Mucosa of gallbladder (tissue), 1 donor: Measurements from ENCODE around the gene BCOR. TPM values are rescaled to one million over a fixed set of nuclear protein-coding genes. Genes with fewer than 3 reads are reported as not detected.

Source experiments
- DNase-seq: peaks from one replicate; pipeline ENCODE4 v3.0.0-alpha.2; 2020; ENCODE audit warnings: low spot score
- total RNA-seq: library from RNA; stranded (reverse); gene quantifications from one replicate; pipeline ENCODE4 v1.2.1, GENCODE V29; 2021
- donor health status: DM: no; HTN: no; CAD: no.

The BCOR gene
- total RNA-seq, 1 donor from 2014 or later: 25.8 TPM

GRCh38 chrX:40085102-40085551 lies 12.6 kb downstream of the BCOR start:
- peak; percentile 31 for DNase-seq

DNA sequence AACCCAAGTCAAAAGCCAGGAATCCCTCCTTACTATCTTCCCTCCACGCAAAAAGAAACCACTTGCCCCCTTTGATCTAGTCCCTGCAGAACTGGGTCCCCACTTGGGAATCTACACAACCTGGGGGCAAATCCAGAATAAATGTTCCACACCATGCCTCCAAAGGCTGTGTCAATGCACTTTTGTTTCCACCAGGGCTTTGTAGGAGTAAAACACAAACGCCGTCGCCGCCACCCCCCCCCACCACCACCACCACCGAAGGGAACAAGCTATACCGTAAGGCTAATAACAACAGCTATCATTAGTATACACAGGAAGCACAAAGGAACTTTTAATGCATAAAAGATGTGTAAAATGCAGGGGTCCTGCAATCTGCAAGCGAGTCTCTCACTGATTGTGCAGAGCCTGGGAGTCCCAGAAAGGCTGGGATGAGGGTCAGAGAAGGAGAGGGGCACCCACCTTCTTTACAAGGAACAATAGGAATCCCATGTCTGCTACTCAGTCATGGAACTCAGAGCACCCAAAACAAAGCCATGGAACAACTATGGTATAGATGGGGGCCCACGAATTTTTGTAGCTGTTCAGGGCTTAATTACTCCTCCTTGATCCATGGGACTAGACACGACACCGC lies 13.2 kb downstream of the BCOR start:
- no peak for DNase-seq

DNA sequence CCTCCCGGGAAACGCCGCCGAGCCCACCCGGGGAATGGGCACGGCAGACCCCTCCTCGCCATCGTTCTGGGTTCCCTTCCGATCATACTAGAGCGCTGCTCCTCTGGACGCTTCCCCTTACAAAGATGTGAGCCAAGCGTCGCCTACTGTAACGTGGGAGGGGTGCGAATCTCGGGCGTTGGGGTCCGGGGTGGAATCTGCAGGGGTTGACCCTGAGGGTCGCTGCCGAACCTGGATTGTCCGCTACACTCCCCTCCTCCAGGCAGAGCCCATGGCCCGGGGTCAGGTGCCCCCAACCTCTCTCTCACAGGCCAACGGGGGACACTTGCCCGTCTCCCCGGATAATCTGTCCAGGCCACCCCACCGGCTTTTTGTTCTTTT lies 13.8 kb downstream of the BCOR start:
- DNase-seq: no peak

DNA sequence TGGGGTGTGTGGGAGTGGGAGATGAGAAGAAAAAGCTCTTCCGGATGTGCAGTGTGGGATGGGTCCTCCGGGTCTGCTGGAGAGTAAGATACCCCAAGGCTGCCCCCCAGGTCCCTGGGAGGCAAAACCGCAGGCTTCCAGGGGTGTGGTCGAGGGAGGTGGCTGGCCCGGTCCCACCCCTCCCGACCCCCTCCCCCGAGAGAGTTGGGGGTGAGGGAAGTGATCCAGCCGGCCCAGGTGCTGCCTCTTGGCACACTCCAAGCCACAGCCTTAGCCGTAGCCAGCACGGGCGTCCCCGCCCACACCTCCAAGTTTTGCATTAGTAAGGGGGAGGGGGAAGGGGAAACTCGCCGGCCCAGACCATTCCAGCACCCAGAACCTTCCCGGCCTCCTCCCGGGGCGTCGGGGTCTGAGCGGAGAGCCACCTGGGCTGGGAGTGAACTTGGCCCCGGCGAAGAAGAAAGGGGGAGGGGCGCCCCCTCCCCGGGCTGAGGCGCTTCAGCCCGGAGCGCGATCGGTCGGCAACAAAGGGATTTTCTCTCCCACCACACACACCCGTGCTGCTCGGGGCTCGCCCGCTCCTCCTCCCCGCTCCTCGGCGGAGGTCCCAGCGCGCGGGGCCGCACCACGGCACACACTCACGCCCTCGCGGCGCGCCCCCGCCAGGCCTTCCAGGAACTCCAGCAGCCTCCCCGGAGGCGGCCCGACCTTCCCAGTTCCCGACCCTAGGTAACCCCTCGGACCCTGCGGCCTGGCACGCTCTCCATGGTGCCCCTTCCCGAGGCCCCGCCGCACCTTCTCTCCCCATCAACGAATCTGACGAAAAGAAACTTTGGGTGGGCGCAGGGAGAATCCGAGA lies 14.4 kb downstream of the BCOR start:
- DNase-seq: peak; percentile 16

DNA sequence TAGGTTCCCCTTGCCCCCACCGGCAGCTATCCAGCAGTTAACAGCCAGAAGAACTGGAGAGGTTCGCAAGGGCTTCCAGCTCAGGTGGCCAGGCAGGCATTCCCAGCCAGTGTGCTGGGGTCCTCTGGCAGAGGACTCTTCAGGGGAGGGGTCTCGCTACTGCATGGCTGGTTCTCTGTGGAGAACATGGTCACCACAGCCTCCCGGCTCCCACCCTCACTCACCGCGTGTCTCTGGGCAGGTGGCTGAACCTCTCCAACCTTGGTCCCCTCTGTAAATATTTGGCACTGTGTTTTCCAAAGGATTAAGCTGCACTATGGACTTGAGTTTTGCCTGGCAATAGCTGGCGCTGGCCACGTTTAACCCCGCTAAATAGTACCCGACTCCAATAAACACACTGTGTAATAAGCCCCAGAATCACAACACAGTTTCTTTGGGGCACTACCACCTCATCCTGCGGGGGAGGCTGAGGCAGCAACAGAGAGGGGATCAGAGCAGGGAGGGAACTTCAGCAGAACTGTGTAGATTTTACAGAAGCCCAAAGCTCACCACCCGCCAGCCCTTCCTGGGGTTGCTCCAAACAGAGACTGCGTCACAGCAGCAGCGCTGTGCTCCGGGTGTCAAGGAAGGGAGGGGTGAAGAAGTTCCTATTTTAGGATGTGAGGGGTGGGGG lies 15.2 kb downstream of the BCOR start:
- peak; percentile 20 for DNase-seq

GRCh38 chrX:40081679-40082068 lies 16.1 kb downstream of the BCOR start:
- no peak for DNase-seq

DNA sequence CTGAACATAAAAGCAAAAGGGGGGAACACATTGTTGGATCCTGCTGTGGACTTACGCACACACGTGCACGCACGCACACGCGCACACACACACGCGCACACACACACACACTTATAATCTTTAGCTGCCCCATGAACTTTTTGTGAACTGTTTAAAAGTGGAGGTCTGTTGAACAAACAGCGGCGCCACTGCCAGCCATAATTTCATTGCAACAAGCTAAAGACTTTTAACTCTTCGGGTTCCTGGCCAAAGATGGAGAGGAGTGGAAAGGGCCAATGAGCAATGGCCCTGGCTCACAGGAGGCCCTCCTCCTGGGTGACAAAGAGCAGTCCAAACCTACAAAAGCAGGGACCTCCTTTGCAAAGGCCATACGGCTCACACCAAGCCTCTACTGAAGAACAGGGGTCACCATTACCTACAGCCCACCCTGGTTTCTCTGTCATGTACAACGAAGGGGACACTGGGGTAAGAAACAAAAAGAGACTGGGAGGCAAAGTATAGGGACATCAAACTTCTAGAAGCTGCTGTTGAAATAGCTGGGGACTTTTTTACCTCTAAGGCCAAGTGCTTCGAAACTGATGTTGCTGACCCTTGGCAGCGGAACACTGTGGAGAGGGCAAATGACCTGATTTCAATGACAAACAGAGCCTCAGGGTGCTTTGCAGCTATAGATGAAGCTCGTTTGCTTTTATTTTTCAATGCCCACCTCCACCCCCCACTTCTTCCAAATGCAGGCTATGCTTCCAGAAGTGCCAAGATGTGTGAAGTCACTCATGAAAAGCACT lies 16.7 kb downstream of the BCOR start:
- DNase-seq: no peak

- DNase-seq: no peak
These were observed 18.2 kb downstream of the BCOR start for GRCh38 chrX:40079572-40079971.

DNA sequence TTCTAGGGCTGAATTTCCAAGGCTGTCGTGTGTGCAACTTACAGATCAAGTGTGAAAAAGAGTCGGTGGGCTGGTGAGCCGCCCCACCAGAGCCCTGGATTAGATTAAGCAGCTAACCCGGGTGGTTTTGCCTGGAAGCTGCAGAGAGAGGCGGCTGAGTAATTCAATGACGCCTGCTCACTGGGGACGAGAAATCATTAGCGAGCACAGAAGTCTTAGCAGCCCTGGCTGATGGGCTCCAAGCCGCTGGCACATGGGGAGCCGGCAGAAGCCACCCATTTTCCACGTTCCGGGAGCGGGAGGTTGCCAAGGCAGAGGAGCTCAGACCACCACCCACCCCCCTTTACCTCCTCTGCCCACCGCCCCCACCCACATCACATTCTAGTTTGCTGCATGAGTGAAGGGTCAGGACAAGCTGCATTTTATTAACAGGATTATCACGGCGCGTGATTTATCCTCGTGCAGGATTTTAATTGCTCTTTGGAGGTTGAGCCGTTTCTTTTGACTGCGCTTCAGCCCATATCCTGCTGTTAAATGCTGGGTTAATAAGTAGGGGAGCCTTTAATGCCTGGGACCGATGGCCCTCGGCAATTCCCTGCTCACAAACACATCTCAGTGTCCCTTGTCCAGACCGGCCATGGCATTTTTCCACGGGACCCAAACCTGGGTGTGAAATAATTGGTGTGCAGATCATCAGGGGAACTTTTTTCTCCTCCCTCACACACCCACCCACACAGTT lies 19.1 kb downstream of the BCOR start:
- no peak for DNase-seq

DNA sequence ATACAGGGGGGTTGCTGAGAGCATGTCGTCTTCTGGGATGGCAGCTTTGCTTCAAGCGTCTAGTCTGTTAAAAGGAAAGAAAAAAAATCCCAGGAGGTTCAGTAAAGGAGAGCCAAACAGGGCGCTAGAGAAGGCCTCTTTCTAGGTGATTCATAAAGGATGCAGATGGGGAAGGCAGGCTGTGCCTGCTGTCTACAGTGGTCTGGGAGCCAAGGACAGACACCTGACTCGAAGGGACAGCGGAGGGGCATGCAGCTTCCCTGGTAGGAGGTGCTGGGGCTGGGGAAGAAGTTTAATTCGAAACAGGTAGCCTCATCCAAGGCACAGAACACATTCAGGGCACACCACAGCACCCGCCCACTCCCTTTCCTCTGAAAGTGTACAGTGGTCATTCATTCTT lies 19.9 kb downstream of the BCOR start:
- no peak for DNase-seq

GRCh38 chrX:40076750-40077575 lies 20.8 kb downstream of the BCOR start:
- no peak for DNase-seq

DNA sequence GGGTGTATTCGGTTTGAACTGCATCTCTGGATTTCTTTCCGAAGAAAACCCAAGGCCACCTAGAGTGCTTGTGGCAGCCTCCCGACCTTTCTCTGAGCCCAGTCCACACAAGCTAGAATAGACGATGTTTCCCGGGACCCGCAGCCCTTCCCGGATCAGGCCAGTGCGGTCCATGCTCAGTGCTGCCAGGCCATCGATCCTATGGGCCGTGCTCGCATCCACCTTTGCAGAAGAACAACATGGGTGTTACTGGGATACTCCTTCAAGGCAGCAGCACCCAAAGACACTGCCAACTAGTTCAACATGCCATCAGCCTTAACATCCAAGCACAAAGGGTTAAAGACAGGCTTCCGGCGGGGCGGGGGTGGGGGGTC lies 22.8 kb downstream of the BCOR start:
- DNase-seq: no peak

- DNase-seq: no peak
These were observed 23.4 kb downstream of the BCOR start for GRCh38 chrX:40074080-40074958.

- DNase-seq: no peak
These were observed 24.2 kb downstream of the BCOR start for GRCh38 chrX:40073439-40074054.

- DNase-seq: no peak
These were observed 25.5 kb downstream of the BCOR start for GRCh38 chrX:40072246-40072645.

GRCh38 chrX:40068048-40068447 lies 29.7 kb downstream of the BCOR start:
- no peak for DNase-seq

GRCh38 chrX:40066700-40067099 lies 31.1 kb downstream of the BCOR start:
- no peak for DNase-seq

DNA sequence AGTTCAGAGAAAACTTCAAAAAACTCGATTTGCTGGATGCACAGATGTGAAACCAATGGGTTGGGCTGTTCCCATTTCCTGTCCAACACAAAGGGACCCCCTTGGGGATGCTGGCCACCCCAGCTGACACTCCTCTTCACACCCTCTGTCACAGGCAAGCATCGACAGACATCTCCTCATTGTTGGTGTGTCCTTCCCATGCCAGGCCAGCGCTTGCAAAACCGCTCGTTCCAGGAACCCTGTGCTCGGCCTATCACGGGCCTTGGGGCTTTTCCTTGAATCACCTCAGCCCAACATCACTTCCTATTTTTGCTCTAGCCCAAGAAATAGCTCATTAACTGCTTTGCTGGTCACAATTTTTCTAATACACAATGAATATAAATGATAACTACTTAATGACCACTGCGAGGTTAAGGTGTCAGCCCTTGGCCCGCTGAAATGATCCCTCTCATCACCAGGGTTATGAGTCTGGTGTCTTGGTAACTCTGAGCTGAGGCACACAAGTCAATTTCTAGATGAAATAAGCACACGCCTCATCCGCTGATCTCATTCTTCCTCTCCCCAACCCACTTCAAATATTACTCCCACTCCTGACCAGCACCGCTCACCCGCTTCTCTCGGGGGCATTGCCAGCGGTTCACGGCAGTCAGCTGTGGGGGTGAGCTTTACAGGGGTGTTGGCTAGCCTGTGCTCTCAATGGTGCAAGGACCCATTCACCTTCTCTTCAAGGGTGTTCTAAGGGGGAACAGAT lies 32.3 kb downstream of the BCOR start:
- no peak for DNase-seq
